Esophagus squamous epithelium (tissue), 4 donors: ENCODE data around the gene SEMA4C.

Experiments used
- POLR2A ChIP-seq, 4 donors: fragments of 450-650 bp; IDR thresholded peaks; one replicate each; pipeline ENCODE4 v1.6.1; 2017; ENCODE audit warnings: antibody characterized with exemption in 4 of 4, mild to moderate bottlenecking in 4 of 4, moderate library complexity in 3 of 4
- TF ChIP-seq, protein P1 (sequence below), 6 experiments: fragments of 450-650 bp in 4 of 6; fragments of 200-600 bp in 2 of 6; sonication (generic) in 2 of 6; IDR thresholded peaks; one replicate each; pipeline ENCODE4 v1.5.1; 2016 to 2019; ENCODE audit warnings: antibody characterized with exemption in 6 of 6, mild to moderate bottlenecking in 4 of 6, moderate library complexity in 4 of 6

DNA sequence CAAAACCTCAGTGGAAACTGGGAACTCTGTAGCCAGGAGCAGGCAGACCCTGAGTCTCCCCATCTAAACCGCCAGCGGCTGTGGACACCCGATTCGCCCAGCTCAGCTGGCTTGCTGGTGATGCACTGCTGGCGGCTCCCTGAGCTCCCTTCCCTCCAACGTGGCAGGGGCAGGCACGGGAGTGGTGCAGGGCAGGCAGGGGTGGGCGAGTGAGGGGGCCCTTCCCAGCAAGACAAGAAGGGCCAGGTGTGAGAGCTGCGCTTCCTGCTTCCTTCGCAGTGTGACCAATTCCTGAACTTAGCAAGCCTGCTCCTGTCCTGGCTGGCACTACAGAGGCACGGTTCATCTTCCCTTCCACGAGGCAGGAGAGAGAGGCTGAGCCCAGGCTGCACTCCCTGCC, 12.3 kb upstream of the SEMA4C start:
- TF ChIP-seq, protein P1, sequence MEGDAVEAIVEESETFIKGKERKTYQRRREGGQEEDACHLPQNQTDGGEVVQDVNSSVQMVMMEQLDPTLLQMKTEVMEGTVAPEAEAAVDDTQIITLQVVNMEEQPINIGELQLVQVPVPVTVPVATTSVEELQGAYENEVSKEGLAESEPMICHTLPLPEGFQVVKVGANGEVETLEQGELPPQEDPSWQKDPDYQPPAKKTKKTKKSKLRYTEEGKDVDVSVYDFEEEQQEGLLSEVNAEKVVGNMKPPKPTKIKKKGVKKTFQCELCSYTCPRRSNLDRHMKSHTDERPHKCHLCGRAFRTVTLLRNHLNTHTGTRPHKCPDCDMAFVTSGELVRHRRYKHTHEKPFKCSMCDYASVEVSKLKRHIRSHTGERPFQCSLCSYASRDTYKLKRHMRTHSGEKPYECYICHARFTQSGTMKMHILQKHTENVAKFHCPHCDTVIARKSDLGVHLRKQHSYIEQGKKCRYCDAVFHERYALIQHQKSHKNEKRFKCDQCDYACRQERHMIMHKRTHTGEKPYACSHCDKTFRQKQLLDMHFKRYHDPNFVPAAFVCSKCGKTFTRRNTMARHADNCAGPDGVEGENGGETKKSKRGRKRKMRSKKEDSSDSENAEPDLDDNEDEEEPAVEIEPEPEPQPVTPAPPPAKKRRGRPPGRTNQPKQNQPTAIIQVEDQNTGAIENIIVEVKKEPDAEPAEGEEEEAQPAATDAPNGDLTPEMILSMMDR (IDR thresholded peaks at IDR 0.05), result no peak
- peak in 1 of 4 donors; percentile 26 for TF ChIP-seq POLR2A (IDR thresholded peaks at IDR 0.05)
